Thymus (tissue), 14 donors: Measurements from ENCODE around the gene ZNF439. TPM values are rescaled to one million over a fixed set of nuclear protein-coding genes. Genes with fewer than 3 reads are reported as not detected.

Source experiments
- DNase-seq, 9 donors: peaks; one replicate each; pipeline ENCODE4 v3.0.0-alpha.2; 2013; ENCODE audit warnings: low spot score in 9 of 9, low read depth in 6 of 9, missing footprints in 1 of 9
- H3K27ac ChIP-seq, 2 donors: one replicate each; pipeline ENCODE4 v1.5.1; 2013; ENCODE audit warnings: control low read depth in 1 of 2, low read depth in 1 of 2, low read length in 1 of 2, mild to moderate bottlenecking in 1 of 2, moderate library complexity in 1 of 2
- H3K27me3 ChIP-seq, 2 donors: one replicate each; pipeline ENCODE4 v1.5.1; 2013; ENCODE audit warnings: low read length in 1 of 2; ENCODE audit not compliant: control insufficient read depth in 2 of 2, insufficient read depth in 1 of 2
- H3K36me3 ChIP-seq, 2 donors: one replicate each; pipeline ENCODE4 v1.5.1; 2013; ENCODE audit warnings: low read length in 1 of 2, mild to moderate bottlenecking in 1 of 2, moderate library complexity in 1 of 2; ENCODE audit not compliant: control insufficient read depth in 2 of 2, insufficient read depth in 2 of 2
- H3K4me1 ChIP-seq, 2 donors: one replicate each; pipeline ENCODE4 v1.5.1; 2013; ENCODE audit warnings: low read length in 2 of 2; ENCODE audit not compliant: control insufficient read depth in 2 of 2, insufficient read depth in 2 of 2
- H3K4me3 ChIP-seq, 2 donors: one replicate each; pipeline ENCODE4 v1.5.1; 2013; ENCODE audit warnings: low read length in 2 of 2, control low read depth in 1 of 2, mild to moderate bottlenecking in 1 of 2
- H3K9me3 ChIP-seq, 2 donors: one replicate each; pipeline ENCODE4 v1.5.1; 2013; ENCODE audit warnings: low read length in 1 of 2, mild to moderate bottlenecking in 1 of 2; ENCODE audit not compliant: control insufficient read depth in 2 of 2, insufficient read depth in 1 of 2
- WGBS: extraction: QIAGEN DNeasy Blood & Tissue Kit; methylation state at CpG from one replicate; pipeline ENCODE4 v1.1.7; 2013; 5-methylcytosine and 5-hydroxymethylcytosine counted together
- long read RNA-seq, 10 donors: transcript quantifications; one replicate each; lab custom pipeline, GENCODE V29; 2026
- polyA plus RNA-seq: library from polyadenylated mRNA; stranded (reverse); fragments of 200-250 nt; gene quantifications from one replicate; pipeline ENCODE4 v1.2.3, GENCODE V29; 2013
- total RNA-seq: library from RNA; stranded (reverse); fragments of 120-200 nt; gene quantifications from one replicate; pipeline ENCODE4 v1.2.4, GENCODE V29; 2013
- donor health status: healthy.

Gene ZNF439
- total RNA-seq (15.2 TPM), polyA plus RNA-seq (28.7 TPM)
- long read RNA-seq, donor 1 = 0 reads
- long read RNA-seq, donor 2, transcript ZNF439-204 (1 exons, 2,385 nt) = major isoform, 6 of 17 reads
- long read RNA-seq, donor 2, partial matches to known transcripts = 10 of 17 reads
- long read RNA-seq, donor 2, other reads (novel, unspliced or antisense) = 0 of 17 reads
- long read RNA-seq, donor 3, transcript ZNF439-204 (1 exons, 2,385 nt) = major isoform, 5 of 5 reads
- long read RNA-seq, donor 3, partial matches to known transcripts = 0 of 5 reads
- long read RNA-seq, donor 3, other reads (novel, unspliced or antisense) = 0 of 5 reads
- long read RNA-seq, donor 4, partial matches to known transcripts = 0 of 2 reads
- long read RNA-seq, donor 4, other reads (novel, unspliced or antisense) = 0 of 2 reads
- long read RNA-seq, donor 5, transcript ZNF439-204 (1 exons, 2,385 nt) = major isoform, 5 of 6 reads
- long read RNA-seq, donor 5, partial matches to known transcripts = 0 of 6 reads
- long read RNA-seq, donor 5, other reads (novel, unspliced or antisense) = 0 of 6 reads
- long read RNA-seq, donor 6, partial matches to known transcripts = 0 of 2 reads
- long read RNA-seq, donor 6, other reads (novel, unspliced or antisense) = 0 of 2 reads
- long read RNA-seq, donor 7, partial matches to known transcripts = 0 of 1 reads
- long read RNA-seq, donor 7, other reads (novel, unspliced or antisense) = 0 of 1 reads
- long read RNA-seq, donor 8 = 0 reads
- long read RNA-seq, donor 9, partial matches to known transcripts = 0 of 3 reads
- long read RNA-seq, donor 9, other reads (novel, unspliced or antisense) = 0 of 3 reads
- long read RNA-seq, donor 10, partial matches to known transcripts = 0 of 1 reads
- long read RNA-seq, donor 10, other reads (novel, unspliced or antisense) = 0 of 1 reads

- Histone ChIP-seq H3K27ac (peak within 1 kb of the TSS; percentile 77 to 91), H3K36me3 (peaks cover 7 to 20% of the 10 kb centered on the region in 2 donors), H3K27me3 (no peaks in the 10 kb centered on the region), H3K4me3 (peak within 1 kb of the TSS; percentile 58 to 83), H3K4me1 (peaks cover 9 to 15% of the 10 kb centered on the region in 2 donors), H3K9me3 (peaks cover 5 to 20% of the 10 kb centered on the region in 2 donors)
- WGBS = under 1% methylated on average over 59 of the region's 59 CpGs
- peak; percentile 85 to 98 (median 92) for DNase-seq
Observed at GRCh38 chr19:11848594-11849469, at the start of gene ZNF439. TSS of gene ZNF439 (plus strand) at chr19:11848726. CDS start at chr19:11848868, 142 bp downstream.

GRCh38 chr19:11806354-11807098, 42.0 kb upstream of the ZNF439 start:
- H3K36me3 ChIP-seq = peaks cover 3 to 15% of the 10 kb centered on the region in 2 donors
- H3K27me3 ChIP-seq = no peaks in the 10 kb centered on the region
- peak in 1 of 9 donors; percentile 26 for DNase-seq
- H3K9me3 ChIP-seq = peaks cover 15 to 23% of the 10 kb centered on the region in 2 donors
- H3K27ac ChIP-seq = no peak overlapping the region
- H3K4me3 ChIP-seq = no peak overlapping the region
- 97% methylated on average over 11 of the region's 11 CpGs for WGBS
- no peaks in the 10 kb centered on the region for H3K4me1 ChIP-seq

- H3K4me1 ChIP-seq = no peaks in the 10 kb centered on the region
- H3K9me3 ChIP-seq = peaks cover 15 to 23% of the 10 kb centered on the region in 2 donors
- no peaks in the 10 kb centered on the region for H3K27me3 ChIP-seq
- DNase-seq = no peak
- H3K36me3 ChIP-seq = peaks cover 3 to 15% of the 10 kb centered on the region in 2 donors
- no peak overlapping the region for H3K4me3 ChIP-seq
- WGBS = over 99% methylated on average over 2 of the region's 2 CpGs
- H3K27ac ChIP-seq = no peak overlapping the region
Observed at GRCh38 chr19:11807099-11807380, 41.5 kb upstream of the ZNF439 start.

- peak overlapping the region; percentile 22 to 58 for H3K27ac ChIP-seq
- peaks cover 2 to 8% of the 10 kb centered on the region in 2 donors for H3K4me1 ChIP-seq
- no peak for DNase-seq
- H3K27me3 ChIP-seq = no peaks in the 10 kb centered on the region
- WGBS = 5% methylated on average over 6 of the region's 6 CpGs
- peak overlapping the region; percentile 65 to 96 for H3K4me3 ChIP-seq
- H3K36me3 ChIP-seq = no peaks in the 10 kb centered on the region
- H3K9me3 ChIP-seq = peaks cover 0 to 2% of the 10 kb centered on the region in 2 donors
Observed at GRCh38 chr19:11813703-11814028, 34.9 kb upstream of the ZNF439 start.

- peaks cover 0 to 2% of the 10 kb centered on the region in 2 donors for H3K36me3 ChIP-seq
- peaks cover 2 to 8% of the 10 kb centered on the region in 2 donors for H3K4me1 ChIP-seq
- WGBS = under 1% methylated on average over 55 of the region's 55 CpGs
- peak within 1 kb of the TSS; percentile 65 to 96 for H3K4me3 ChIP-seq
- H3K9me3 ChIP-seq = no peaks in the 10 kb centered on the region
- H3K27me3 ChIP-seq = no peaks in the 10 kb centered on the region
- DNase-seq = peak; percentile 74 to 93 (median 87)
- peak within 1 kb of the TSS; percentile 84 for H3K27ac ChIP-seq
Observed at GRCh38 chr19:11814029-11814699, 34.4 kb upstream of the ZNF439 start, which contains the start of gene ZNF440. TSS of gene ZNF440 (plus strand) at chr19:11814273. CDS start at chr19:11814448, 175 bp downstream.

- Histone ChIP-seq H3K4me1 (peaks cover 2 to 8% of the 10 kb centered on the region in 2 donors), H3K4me3 (peak overlapping the region; percentile 65 to 96), H3K27me3 (no peaks in the 10 kb centered on the region), H3K36me3 (peaks cover 0 to 2% of the 10 kb centered on the region in 2 donors), H3K27ac (peak overlapping the region; percentile 84), H3K9me3 (no peaks in the 10 kb centered on the region)
- WGBS = 20% methylated on average over 13 of the region's 13 CpGs
- DNase-seq = peak in 1 of 9 donors; percentile 13
Observed at GRCh38 chr19:11814700-11815035, 33.9 kb upstream of the ZNF439 start.

GRCh38 chr19:11821474-11822109, 26.9 kb upstream of the ZNF439 start:
- Histone ChIP-seq H3K27me3 (no peaks in the 10 kb centered on the region), H3K9me3 (peaks cover 0 to 7% of the 10 kb centered on the region in 2 donors), H3K4me1 (no peaks in the 10 kb centered on the region), H3K4me3 (no peak overlapping the region), H3K36me3 (peaks cover 7 to 9% of the 10 kb centered on the region in 2 donors), H3K27ac (no peak overlapping the region)
- WGBS = 98% methylated on average over 5 of the region's 5 CpGs
- no peak for DNase-seq
